ENCODE data around the gene SUGCT.

GRCh38 chr7:40403703-40404476, 269.1 kb downstream of the SUGCT start:
- TF ChIP-seq BCLAF1 (IDR thresholded peaks at IDR 0.05) (no peak), ZNF660 (CRISPR knock-in tag; IDR thresholded peaks at IDR 0.05; ENCODE audit: borderline replicate concordance, low read depth) (no peak), CTCF (CRISPR knock-in tag; IDR thresholded peaks at IDR 0.05) (no peak), ZNF670 (CRISPR knock-in tag; IDR thresholded peaks at IDR 0.05; ENCODE audit: borderline replicate concordance) (no peak), RAD21 (CRISPR knock-in tag; IDR thresholded peaks at IDR 0.05) (0 out of 2 replicates have a peak, but pooled peaks have one; percentile 22)
